HFFc6 (cell line): ENCODE results near the gene NBPF9. TPM values are rescaled to one million over a fixed set of nuclear protein-coding genes. Genes with fewer than 3 reads are reported as not detected.
"Not testable (repeated sequence)": the region's sequence is repeated elsewhere in the genome, so short reads cannot be mapped to it uniquely, and the experiment has no call there.

Source experiments
- DNase-seq: peaks from one replicate; pipeline ENCODE4 v3.0.0-alpha.2; 2018
- H3K27ac Mint-ChIP-seq: 2 replicates; pipeline ENCODE4 v1.8.0; 2020; ENCODE audit warnings: mild to moderate bottlenecking, mixed read lengths
- H3K27me3 Mint-ChIP-seq: 2 replicates; pipeline ENCODE4 v1.8.0; 2021; ENCODE audit warnings: mild to moderate bottlenecking, moderate library complexity, mixed read lengths; ENCODE audit not compliant: insufficient read depth
- H3K36me3 Mint-ChIP-seq: 2 replicates; pipeline ENCODE4 v1.8.0; 2021; ENCODE audit warnings: low read depth, mixed read lengths
- H3K4me1 Mint-ChIP-seq: 2 replicates; pipeline ENCODE4 v1.8.0; 2020; ENCODE audit warnings: low read depth, mixed read lengths
- H3K4me3 Mint-ChIP-seq: 2 replicates; pipeline ENCODE4 v1.8.0; 2020; ENCODE audit warnings: mild to moderate bottlenecking, moderate library complexity, mixed read lengths
- H3K9me3 Mint-ChIP-seq: 2 replicates; pipeline ENCODE4 v1.8.0; 2020; ENCODE audit warnings: mild to moderate bottlenecking, mixed read lengths
- long read RNA-seq: library from polyadenylated mRNA; unstranded; transcript quantifications from one replicate; pipeline ENCODE4 v2.0.0, GENCODE V29; 2019
- total RNA-seq, 6 experiments: library from RNA; stranded (reverse); fragmentation: NEBNext Ultra II Directional; extraction: Animal tissue kit (Norgen Biotek cat#: 25700); gene quantifications; 2 replicates in 1 of 6; 3 replicates in 5 of 6; pipeline ENCODE4 v1.2.3, GENCODE V29; 2021
- TF ChIP-seq, protein P1 (sequence below): fragments of 200-600 bp; sonication (generic); IDR thresholded peaks from 2 replicates; pipeline ENCODE4 v1.5.0; 2021; ENCODE audit warnings: antibody characterized with exemption, mild to moderate bottlenecking

The NBPF9 gene, protein sequence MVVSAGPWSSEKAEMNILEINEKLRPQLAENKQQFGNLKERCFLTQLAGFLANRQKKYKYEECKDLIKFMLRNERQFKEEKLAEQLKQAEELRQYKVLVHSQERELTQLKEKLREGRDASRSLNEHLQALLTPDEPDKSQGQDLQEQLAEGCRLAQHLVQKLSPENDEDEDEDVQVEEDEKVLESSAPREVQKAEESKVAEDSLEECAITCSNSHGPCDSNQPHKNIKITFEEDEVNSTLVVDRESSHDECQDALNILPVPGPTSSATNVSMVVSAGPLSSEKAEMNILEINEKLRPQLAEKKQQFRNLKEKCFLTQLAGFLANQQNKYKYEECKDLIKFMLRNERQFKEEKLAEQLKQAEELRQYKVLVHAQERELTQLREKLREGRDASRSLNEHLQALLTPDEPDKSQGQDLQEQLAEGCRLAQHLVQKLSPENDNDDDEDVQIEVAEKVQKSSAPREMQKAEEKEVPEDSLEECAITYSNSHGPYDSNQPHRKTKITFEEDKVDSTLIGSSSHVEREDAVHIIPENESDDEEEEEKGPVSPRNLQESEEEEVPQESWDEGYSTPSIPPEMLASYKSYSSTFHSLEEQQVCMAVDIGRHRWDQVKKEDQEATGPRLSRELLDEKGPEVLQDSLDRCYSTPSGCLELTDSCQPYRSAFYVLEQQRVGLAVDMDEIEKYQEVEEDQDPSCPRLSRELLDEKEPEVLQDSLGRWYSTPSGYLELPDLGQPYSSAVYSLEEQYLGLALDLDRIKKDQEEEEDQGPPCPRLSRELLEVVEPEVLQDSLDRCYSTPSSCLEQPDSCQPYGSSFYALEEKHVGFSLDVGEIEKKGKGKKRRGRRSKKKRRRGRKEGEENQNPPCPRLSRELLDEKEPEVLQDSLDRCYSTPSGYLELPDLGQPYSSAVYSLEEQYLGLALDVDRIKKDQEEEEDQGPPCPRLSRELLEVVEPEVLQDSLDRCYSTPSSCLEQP (N-terminal part only)
- 10 to 100 TPM; 15.3 to 18.5 (median 17.0) TPM for total RNA-seq
- long read RNA-seq, partial matches to known transcripts, result 1 of 13 reads
- long read RNA-seq, other reads (novel, unspliced or antisense), result 12 of 13 reads

DNA sequence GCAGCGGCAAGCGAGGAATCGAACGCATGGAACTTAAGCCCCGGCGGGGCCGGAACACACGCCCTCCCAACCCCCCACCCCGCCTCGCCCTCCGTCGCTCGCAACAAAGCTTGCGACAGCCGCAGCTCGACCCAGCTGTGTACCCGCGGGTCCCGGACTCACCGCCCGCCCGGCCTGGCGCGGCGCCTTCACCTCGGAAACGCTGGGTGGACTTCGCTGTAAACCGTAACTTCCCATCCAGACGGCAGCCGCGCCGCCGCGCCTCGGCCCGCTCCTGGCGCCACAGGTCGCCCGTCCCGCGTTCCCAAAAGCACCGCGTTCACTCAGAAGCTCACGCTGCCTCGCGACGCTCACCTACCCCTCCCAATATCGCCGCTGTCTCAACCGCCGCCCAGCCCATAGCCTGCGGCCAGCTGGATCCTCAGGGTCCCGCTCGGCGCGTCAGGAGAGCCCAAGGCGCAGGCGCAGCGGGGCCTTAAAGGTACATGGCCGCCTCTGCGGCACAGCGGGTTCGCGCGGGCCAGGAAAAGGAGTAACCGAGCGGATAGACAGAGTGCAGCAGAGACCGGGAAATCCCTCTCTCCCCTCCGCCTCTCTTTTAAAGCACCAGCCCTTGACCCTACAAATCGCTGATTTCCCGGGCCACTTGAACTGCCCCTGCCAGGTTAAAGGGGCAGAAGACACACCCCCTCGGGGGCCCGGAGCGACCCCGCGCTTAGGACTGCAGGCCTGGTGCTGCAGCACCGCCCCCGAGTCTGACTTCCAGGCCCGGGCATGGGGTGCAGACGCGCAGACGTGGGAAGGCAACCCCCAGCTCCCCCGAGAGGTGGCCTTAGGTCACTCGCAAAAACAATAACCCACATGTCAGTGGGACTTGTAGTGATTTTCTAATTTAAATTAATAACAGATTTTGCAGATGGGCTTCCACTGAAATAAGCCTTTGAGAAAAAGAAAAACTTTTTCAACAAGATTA is at the start of gene NBPF9:
Gene NBPF9 (minus strand): TSS at position 443 of the 973 bp plus-strand sequence. CDS start 21,412 bp downstream, outside the sequence.
- DNase-seq, result peak; percentile 26
- not testable (repeated sequence) for H3K36me3 Mint-ChIP-seq, H3K27me3 Mint-ChIP-seq, H3K9me3 Mint-ChIP-seq, H3K4me1 Mint-ChIP-seq
- Mint-ChIP-seq H3K4me3 (peak within 1 kb of the TSS; percentile 94), H3K27ac (peak within 1 kb of the TSS; percentile 94)

DNA sequence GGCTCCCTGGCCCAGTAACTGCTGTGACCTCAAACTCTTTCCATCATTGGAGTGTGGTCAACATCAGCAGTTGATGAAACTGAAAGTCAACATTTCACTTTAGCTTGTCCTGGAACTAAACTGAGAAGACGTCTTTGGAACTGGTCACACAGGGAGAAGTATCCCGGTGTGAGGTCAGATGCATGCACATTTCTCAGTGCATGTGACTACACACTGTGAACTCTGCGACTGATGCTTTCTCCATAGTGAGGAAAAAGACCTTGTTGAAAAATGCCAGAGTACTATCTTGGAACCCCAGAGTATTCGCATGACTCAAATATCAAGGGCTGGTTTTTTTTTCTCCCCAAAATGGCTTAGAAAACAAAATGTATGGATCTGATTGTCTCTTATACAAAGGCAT is 46.6 kb upstream of the NBPF9 start:
- H3K4me3 Mint-ChIP-seq, H3K27ac Mint-ChIP-seq: not testable (repeated sequence)

DNA sequence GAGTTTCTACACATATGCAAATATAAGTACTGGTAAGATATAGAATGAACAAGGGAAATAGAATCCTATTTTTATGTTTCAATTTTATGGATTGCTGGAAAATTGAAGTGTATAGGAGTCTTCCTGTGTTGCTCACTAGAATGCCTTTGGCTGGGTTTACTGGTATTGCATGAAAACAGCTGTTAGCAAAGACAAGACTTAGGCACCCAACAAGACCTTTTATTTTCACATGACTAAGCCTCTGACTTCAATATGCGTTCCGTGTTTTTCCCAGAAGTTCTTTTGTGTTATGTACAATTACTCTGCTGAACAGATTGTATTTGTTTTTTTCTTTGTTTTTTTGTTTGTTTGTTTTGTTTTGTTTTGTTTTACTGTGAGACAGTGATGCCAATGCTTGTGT is 34.2 kb upstream of the NBPF9 start:
- H3K27me3 Mint-ChIP-seq, H3K4me3 Mint-ChIP-seq, H3K27ac Mint-ChIP-seq, H3K36me3 Mint-ChIP-seq, H3K4me1 Mint-ChIP-seq, H3K9me3 Mint-ChIP-seq, DNase-seq: not testable (repeated sequence)

More for the DNA sequence above, 46.6 kb upstream of the NBPF9 start:
- not testable (repeated sequence) for H3K36me3 Mint-ChIP-seq, H3K9me3 Mint-ChIP-seq, DNase-seq, H3K4me1 Mint-ChIP-seq, H3K27me3 Mint-ChIP-seq

DNA sequence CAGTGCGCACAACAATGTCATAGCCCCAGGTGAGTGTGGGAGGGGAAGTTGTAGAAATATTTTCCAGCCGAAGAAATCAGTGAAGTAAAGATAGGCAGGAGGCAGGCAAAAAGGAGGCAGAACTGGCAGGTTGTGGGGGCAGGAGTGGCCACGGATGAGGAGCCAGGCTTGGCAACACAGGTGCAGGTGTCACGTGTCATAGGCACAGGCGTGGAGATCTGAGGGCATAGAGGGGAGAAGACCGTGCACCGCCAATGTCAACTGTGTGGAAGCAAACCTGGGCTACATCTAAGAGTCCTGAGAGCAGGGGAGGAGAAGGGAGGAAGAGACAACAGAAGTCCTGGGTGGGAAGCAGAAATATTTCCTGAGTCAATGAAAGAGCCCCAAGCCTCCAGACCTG is 27.6 kb upstream of the NBPF9 start:
- H3K4me3 Mint-ChIP-seq, DNase-seq, H3K36me3 Mint-ChIP-seq, H3K27ac Mint-ChIP-seq, H3K9me3 Mint-ChIP-seq, H3K4me1 Mint-ChIP-seq, H3K27me3 Mint-ChIP-seq: not testable (repeated sequence)

DNA sequence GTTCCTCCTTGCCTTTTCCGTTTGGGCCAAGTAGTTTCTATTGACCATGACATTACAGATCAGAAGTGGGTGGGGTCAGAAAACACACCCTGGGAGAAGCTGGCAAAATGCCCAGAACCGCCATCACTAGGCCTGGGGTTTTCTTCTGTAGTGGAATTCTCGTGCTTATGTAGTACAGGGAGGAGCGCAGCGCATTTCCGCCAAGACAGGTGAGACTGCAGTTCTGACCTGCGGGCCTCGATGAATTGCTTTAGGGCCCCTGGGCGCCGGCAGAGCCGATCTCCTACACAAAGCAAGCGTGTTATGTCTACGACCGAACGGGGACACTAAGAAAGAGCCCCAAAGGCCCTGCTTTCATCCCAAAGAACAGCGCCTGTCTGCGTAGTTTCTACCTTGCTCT is 25.9 kb upstream of the NBPF9 start:
- not testable (repeated sequence) for H3K27me3 Mint-ChIP-seq, H3K27ac Mint-ChIP-seq, DNase-seq, H3K36me3 Mint-ChIP-seq, H3K9me3 Mint-ChIP-seq, H3K4me3 Mint-ChIP-seq, H3K4me1 Mint-ChIP-seq

DNA sequence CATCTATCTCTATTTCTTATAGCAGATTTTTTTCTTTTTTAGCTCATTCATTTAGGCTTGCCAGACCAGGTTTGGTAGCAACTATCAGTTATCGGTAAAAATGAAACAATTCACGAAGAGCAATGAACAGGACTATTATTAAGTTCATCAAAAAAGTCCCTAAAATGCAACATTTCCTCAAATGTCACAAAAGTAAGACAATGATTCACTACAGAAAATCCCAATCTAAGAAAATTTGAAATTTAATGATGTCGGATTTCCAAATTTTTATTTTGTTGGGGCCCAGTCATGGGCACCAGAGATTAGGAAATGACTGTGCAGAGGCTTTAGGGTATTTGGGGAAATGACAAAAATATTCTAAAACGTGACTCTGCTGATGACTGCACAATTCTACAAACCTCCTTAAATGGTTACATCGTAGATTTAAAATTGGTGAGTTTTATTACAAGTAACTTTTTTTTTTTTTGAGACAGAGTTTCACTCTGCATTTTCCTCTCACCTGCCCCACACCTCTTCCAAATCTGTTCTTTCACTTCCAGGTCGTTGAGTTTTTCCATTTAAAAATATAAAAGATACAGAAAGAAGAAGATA is 23.3 kb upstream of the NBPF9 start:
- not testable (repeated sequence) for H3K4me3 Mint-ChIP-seq, DNase-seq, H3K27me3 Mint-ChIP-seq, H3K9me3 Mint-ChIP-seq, H3K4me1 Mint-ChIP-seq, H3K27ac Mint-ChIP-seq, H3K36me3 Mint-ChIP-seq

DNA sequence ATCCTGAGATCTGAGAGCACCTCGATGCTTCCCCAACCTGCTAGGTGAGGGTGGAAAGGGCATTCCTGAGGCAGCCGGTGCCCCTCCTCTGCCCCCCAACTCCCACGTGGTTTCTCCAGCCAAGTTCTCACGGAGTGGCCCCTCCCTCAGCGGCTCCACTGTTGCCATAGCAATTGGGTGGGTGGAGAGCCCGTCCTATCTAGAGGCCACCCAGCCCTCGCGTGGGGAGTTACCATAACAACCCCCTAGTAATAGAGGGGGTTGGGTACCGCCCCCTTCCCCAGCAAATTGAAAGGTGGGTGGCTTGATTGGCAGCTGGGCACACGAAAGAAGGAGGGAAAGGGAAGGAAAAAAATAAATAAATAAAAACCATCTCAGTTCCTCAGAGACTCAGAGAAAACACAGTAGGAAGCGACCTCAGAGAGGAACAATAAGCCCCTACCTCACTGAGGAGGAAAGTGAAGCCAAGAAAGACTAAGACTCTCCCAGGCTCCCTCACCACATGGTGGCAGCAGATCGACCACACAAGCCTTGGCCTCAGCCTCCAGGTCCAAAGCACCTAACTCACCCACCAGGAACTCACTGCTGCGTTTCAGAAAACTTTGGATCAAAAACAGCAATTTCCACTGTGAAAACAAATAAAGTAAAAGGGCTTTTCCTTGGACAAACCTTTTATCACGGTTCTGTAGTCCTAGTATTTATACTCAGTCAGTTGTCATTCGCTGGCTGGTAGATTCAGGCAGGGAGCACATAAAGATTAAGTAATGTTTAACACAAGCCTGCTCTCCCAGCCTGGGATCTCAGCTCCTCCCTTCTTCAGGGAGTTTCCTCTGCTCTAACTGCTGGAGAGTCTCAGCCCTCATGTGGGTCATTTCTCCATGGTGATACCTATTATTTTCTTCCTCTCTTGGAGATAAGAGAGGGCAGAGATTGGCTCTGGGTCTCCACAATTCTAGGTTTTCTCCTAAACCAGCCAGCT is 20.9 kb upstream of the NBPF9 start:
- not testable (repeated sequence) for H3K4me1 Mint-ChIP-seq, DNase-seq, H3K27me3 Mint-ChIP-seq, H3K9me3 Mint-ChIP-seq, H3K36me3 Mint-ChIP-seq
- TF ChIP-seq, protein P1, sequence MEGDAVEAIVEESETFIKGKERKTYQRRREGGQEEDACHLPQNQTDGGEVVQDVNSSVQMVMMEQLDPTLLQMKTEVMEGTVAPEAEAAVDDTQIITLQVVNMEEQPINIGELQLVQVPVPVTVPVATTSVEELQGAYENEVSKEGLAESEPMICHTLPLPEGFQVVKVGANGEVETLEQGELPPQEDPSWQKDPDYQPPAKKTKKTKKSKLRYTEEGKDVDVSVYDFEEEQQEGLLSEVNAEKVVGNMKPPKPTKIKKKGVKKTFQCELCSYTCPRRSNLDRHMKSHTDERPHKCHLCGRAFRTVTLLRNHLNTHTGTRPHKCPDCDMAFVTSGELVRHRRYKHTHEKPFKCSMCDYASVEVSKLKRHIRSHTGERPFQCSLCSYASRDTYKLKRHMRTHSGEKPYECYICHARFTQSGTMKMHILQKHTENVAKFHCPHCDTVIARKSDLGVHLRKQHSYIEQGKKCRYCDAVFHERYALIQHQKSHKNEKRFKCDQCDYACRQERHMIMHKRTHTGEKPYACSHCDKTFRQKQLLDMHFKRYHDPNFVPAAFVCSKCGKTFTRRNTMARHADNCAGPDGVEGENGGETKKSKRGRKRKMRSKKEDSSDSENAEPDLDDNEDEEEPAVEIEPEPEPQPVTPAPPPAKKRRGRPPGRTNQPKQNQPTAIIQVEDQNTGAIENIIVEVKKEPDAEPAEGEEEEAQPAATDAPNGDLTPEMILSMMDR, result peak; percentile 34; the same call in 1 of the 2 replicates
- Mint-ChIP-seq H3K27ac (peak overlapping the region; percentile 63; the same call in 1 of the 2 replicates), H3K4me3 (peak overlapping the region; percentile 49; the same call in 1 of the 2 replicates)

DNA sequence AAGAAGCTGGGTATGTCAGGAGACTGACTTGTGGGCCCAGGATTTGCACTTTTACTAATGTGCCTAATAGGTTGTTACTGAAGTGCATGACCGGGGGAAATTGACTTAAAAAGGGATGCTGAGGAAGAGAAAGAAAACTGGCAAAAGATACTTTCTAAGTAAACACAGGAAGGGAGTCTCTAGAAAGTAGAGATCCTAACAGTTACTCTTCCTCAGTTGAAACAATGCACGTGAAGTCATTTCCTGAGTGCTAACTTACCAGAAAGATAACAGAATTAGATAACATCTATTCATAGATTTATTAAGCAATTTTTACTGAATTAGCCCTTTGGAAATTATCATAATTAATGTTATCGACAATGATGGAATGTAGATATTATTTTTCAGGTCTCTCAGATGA is 9.5 kb upstream of the NBPF9 start:
- H3K27ac Mint-ChIP-seq, DNase-seq: not testable (repeated sequence)

DNA sequence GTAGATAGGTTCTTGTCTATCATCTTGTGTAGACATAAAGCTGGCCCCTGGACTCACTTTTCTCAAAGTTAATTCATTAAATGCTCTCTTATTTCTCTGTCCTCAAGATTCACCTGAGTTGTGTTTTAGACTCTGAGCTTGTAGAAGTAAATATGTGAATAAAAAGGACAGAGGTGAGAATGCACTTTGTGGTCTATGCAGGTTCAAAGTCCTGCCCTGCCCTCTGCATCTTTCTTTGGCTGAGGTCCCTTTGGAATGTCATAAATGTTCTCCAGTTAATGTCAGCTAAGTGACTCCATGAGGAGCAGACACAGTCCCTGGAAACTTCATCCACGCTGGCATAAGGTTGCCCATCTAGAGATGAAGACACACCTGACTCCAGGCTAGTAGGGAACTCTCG is 7.0 kb upstream of the NBPF9 start:
- not testable (repeated sequence) for H3K4me3 Mint-ChIP-seq, H3K27me3 Mint-ChIP-seq, H3K9me3 Mint-ChIP-seq, DNase-seq, H3K36me3 Mint-ChIP-seq, H3K4me1 Mint-ChIP-seq, H3K27ac Mint-ChIP-seq

More for the DNA sequence above, 9.5 kb upstream of the NBPF9 start:
- not testable (repeated sequence) for H3K4me3 Mint-ChIP-seq, H3K36me3 Mint-ChIP-seq, H3K9me3 Mint-ChIP-seq, H3K27me3 Mint-ChIP-seq, H3K4me1 Mint-ChIP-seq

DNA sequence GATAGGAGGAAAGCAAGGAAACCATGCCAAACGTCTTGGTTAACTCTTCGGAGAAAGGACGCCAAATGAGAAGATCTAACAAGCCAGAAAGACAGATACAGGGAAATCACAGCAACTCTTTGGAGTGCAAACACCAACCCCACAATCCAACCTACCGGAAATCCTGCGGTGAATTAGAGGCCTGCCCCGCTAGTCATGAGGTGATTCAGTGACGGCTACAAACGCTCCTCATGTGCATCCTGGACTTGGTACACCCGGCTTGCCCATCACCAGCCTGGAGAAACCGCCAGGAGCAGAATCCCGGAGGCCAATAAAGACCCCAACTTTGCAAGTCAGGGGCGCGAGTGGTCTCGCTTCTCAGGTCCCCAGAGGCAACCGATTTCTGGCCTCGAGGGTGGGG is 777 bp downstream of the NBPF9 start:
- H3K4me1 Mint-ChIP-seq, H3K27me3 Mint-ChIP-seq: not testable (repeated sequence)
- H3K4me3 Mint-ChIP-seq, result peak overlapping the region; percentile 76

More for the DNA sequence above, 777 bp downstream of the NBPF9 start:
- H3K36me3 Mint-ChIP-seq, H3K9me3 Mint-ChIP-seq: not testable (repeated sequence)
- H3K27ac Mint-ChIP-seq, result peak overlapping the region; percentile 49
- peak; percentile 69 for DNase-seq
